IPS DF 6.9 (cell line): ENCODE results near the gene RASGRP1.
"Not testable (repeated sequence)": the region's sequence is repeated elsewhere in the genome, so short reads cannot be mapped to it uniquely, and the experiment has no call there.

Experiments
- DNase-seq: peaks from one replicate; pipeline ENCODE4 v3.0.0-alpha.2; 2013; ENCODE audit warnings: low read depth, low spot score
- H3K27ac ChIP-seq: one replicate; pipeline ENCODE4 v1.5.1; 2013; ENCODE audit warnings: low read length, control low read depth
- H3K27me3 ChIP-seq: 2 replicates; pipeline ENCODE4 v1.6.1; 2013; ENCODE audit warnings: mild to moderate bottlenecking, low read length; ENCODE audit not compliant: control insufficient read depth, insufficient read depth
- H3K36me3 ChIP-seq: 2 replicates; pipeline ENCODE4 v1.6.1; 2013; ENCODE audit warnings: low read length; ENCODE audit not compliant: control insufficient read depth, insufficient read depth
- H3K4me1 ChIP-seq: 2 replicates; pipeline ENCODE4 v1.6.1; 2013; ENCODE audit warnings: low read length; ENCODE audit not compliant: control insufficient read depth, insufficient read depth
- H3K4me3 ChIP-seq: 2 replicates; pipeline ENCODE4 v1.5.1; 2013; ENCODE audit warnings: mild to moderate bottlenecking, low read length
- H3K9me3 ChIP-seq: 2 replicates; pipeline ENCODE4 v1.6.1; 2013; ENCODE audit warnings: low read length, inconsistent platforms; ENCODE audit not compliant: control insufficient read depth, insufficient read depth
- WGBS: extraction: QIAGEN DNeasy Blood & Tissue Kit; methylation state at CpG from one replicate; pipeline ENCODE4 v1.1.7; 2013; ENCODE audit warnings: mixed read lengths, missing lambda C conversion rate; ENCODE audit not compliant: insufficient read length, insufficient coverage; 5-methylcytosine and 5-hydroxymethylcytosine counted together

RASGRP1 gene

DNA sequence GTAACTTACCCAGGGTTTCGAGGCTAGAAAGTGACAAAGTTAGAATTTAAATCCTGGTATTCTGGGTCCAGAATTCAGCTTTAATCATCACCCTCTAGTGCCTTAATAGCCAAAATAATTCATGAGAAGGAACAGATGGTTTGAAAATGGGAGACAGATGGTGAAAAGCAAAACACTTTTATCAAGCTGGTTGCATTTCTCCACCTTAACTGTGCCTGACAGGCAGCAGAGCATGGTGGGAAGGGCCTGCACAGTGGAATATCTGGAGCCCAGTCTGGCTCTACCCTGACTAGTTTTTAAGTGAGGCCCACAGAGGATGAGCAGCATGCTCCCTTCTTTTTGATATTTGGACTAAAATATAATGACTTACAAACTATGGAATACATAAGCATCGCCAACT is 35.6 kb upstream of the RASGRP1 start:
- no peak for DNase-seq
- Histone ChIP-seq H3K27me3 (no peaks in the 10 kb centered on the region), H3K36me3 (no peaks in the 10 kb centered on the region), H3K27ac (no peak overlapping the region), H3K4me3 (no peak overlapping the region), H3K4me1 (no peaks in the 10 kb centered on the region), H3K9me3 (no peaks in the 10 kb centered on the region)
- no CpG with 5 or more reads among the region's 2 CpGs for WGBS

DNA sequence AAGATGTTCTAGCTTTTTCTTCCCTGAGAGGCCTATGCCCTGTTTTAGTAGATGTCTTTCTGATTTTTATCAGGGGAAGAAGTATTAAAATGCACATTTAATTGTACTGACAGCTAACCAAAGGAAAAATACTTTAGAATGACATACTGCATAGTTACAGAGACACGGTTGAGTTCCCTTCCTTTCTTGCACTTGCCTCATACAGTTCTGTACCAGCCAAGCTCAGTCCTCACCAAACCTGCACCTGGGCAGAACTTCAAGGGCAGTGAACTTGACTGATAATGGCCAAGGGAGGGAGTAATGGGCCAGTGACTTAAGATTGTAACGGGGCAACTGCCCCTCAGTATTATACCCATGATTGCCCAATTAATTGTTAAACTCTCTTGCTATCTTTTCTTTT is 34.1 kb upstream of the RASGRP1 start:
- H3K27me3 ChIP-seq = no peaks in the 10 kb centered on the region
- H3K36me3 ChIP-seq = no peaks in the 10 kb centered on the region
- H3K27ac ChIP-seq = no peak overlapping the region
- no peak for DNase-seq
- no CpG with 5 or more reads among the region's 2 CpGs for WGBS
- no peak overlapping the region for H3K4me3 ChIP-seq
- H3K4me1 ChIP-seq = no peaks in the 10 kb centered on the region
- no peaks in the 10 kb centered on the region for H3K9me3 ChIP-seq

DNA sequence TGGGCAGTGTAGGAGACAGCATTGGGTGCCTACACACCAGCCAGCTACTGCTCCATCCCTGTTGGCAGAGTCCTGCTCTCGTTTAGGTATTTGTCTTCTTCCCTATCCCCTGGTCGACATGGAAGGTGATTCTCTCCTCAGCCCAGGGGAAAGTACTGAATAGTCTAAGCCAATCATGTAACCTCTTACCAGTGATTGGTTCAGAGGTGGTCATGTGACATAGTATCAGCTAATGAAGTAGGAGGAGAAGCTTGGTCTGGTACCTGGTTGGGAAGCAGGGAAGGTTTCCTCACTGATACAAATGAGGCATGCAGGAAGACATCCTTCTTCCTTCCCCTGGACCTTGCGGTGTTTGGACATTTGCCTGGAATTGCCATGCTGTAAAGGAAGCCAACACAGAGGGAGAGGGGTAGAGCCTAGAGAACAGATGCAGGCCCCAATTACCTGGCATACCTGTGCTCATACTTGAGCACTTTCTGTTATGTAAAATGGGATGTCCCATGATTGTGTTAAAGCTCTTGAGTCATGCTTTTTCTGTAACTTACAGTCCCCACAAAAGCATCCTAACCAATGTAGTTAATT is 32.7 kb upstream of the RASGRP1 start:
- Histone ChIP-seq H3K9me3 (no peaks in the 10 kb centered on the region), H3K27ac (no peak overlapping the region), H3K36me3 (no peaks in the 10 kb centered on the region), H3K4me3 (no peak overlapping the region), H3K27me3 (no peaks in the 10 kb centered on the region), H3K4me1 (no peaks in the 10 kb centered on the region)
- no CpG with 5 or more reads among the region's 3 CpGs for WGBS
- no peak for DNase-seq

DNA sequence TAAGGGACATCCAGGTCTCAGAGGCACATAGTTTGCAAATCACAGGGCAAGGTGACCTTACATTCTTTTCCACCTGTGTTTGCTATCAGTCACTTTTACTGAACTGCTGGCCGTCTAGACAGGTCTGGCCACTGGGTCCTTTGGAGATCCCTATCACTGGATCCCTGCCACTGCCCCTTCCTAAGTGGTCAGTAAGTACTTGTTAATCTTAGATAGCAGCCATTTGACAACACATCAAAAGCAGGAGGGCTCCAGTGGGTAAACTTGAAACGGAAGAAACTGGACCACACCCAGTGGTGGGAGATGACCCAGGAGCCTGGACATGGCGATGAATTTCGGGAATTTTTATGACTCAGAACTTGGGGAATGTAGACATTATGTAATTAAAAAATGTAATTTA is 28.9 kb upstream of the RASGRP1 start:
- no peaks in the 10 kb centered on the region for H3K9me3 ChIP-seq
- WGBS = 100% methylated on average over 1 of the region's 4 CpGs
- H3K4me3 ChIP-seq = no peak overlapping the region
- no peak for DNase-seq
- no peak overlapping the region for H3K27ac ChIP-seq
- H3K4me1 ChIP-seq = no peaks in the 10 kb centered on the region
- H3K27me3 ChIP-seq = no peaks in the 10 kb centered on the region
- no peaks in the 10 kb centered on the region for H3K36me3 ChIP-seq

DNA sequence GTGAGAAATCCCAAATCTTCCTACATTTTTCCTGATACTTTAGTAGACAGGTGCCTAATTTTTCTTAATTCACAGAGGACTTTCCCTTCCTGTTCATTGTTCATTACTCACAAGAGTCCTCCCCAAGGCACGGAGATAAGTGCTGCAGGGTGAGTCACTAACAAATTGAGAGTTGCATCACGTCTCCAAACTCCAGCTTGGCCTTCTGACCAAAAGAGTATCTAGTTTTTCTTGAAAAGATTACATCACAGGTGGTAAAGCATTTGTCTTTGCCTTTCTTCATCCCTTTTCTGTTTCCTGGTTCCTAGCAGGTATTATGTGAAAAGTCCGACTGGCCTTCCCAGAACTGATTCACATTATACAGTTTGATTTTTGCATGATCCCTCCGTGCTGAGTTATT is 24.9 kb upstream of the RASGRP1 start:
- Histone ChIP-seq H3K27me3 (no peaks in the 10 kb centered on the region), H3K9me3 (no peaks in the 10 kb centered on the region), H3K27ac (no peak overlapping the region), H3K36me3 (no peaks in the 10 kb centered on the region), H3K4me1 (no peaks in the 10 kb centered on the region), H3K4me3 (no peak overlapping the region)
- no CpG with 5 or more reads among the region's 4 CpGs for WGBS
- no peak for DNase-seq

DNA sequence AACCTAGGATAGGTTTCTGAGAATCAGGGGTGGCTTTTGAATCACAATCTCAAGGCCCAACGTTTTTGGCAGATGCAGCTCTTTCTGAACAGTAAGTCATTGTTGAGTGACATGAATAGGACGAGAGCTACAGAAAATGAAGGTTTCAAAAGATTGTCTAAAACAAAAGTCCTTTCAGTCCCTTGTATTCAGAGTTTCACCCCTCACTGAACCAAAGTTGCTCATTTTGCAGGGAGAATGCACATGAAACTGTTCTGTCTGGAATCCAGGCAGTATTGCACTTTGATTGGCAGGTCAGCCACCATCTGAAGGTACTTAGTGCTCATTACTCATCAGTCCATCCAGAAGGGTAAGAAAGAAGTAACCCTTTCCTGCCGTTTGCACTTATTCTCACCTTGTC is 24.1 kb upstream of the RASGRP1 start:
- H3K27me3 ChIP-seq = no peaks in the 10 kb centered on the region
- WGBS = no CpG with 5 or more reads among the region's 3 CpGs
- H3K36me3 ChIP-seq = no peaks in the 10 kb centered on the region
- no peaks in the 10 kb centered on the region for H3K4me1 ChIP-seq
- H3K4me3 ChIP-seq = no peak overlapping the region
- no peaks in the 10 kb centered on the region for H3K9me3 ChIP-seq
- H3K27ac ChIP-seq = no peak overlapping the region
- no peak for DNase-seq

DNA sequence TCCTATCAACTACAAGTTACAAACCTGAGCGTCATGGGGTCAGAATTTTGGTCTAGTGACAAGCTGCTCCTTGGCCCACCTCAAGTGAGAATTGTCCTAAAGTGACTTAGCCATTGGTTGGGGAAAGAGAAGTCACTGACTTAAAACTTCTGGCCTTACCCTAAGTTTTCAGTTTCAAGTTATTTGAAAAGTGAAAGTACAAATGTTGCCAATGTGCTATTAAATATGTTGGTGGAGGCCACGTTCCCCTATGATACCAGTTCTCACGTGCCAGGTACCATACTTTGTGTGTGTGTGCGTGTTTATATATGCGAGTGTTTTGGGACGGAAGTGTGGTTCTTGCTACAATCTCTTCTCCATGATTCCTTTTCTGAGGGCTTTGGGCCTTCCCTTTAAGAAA is 22.6 kb upstream of the RASGRP1 start:
- Histone ChIP-seq H3K27ac (no peak overlapping the region), H3K9me3 (no peaks in the 10 kb centered on the region), H3K27me3 (no peaks in the 10 kb centered on the region), H3K4me1 (no peaks in the 10 kb centered on the region), H3K4me3 (no peak overlapping the region), H3K36me3 (no peaks in the 10 kb centered on the region)
- WGBS = no CpG with 5 or more reads among the region's 6 CpGs
- no peak for DNase-seq

DNA sequence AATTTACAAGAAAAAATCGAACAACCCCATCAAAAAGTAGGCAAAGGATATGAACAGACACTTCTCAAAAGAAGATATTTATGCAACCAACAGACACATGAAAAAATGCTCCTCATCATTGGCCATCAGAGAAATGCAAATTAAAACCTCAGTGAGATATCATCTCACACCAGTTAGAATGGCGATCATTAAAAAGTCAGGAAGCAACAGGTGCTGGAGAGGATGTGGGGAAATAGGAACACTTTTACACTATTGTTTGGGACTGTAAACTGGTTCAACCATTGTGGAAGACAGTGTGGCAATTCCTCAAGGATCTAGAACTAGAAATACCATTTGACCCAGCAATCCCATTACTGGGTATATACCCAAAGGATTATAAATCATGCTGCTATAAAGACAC is 21.4 kb upstream of the RASGRP1 start:
- not testable (repeated sequence) for H3K27ac ChIP-seq, H3K9me3 ChIP-seq, H3K27me3 ChIP-seq, DNase-seq, H3K36me3 ChIP-seq, H3K4me1 ChIP-seq, H3K4me3 ChIP-seq
- no CpG with 5 or more reads among the region's 2 CpGs for WGBS

DNA sequence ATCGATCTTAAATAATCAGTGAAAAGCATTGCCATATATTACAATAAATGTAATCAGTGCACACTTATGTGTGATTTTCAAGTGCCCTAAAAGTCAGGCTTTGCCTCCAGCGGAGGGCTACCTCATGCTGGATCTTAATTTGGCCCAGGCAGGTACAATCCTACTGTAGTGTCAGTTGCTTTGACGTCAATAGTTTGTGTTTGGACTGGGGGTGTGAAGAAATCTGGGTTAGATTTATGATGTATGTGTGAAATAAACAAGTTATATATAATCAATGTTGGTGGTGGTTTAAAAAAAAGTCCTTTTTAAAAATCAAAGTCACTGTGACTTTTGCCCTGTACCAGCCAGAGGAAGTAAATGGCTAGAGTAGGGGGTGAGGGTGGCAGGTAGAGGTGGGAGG is 14.0 kb upstream of the RASGRP1 start:
- no peaks in the 10 kb centered on the region for H3K36me3 ChIP-seq
- no peaks in the 10 kb centered on the region for H3K27me3 ChIP-seq
- H3K4me1 ChIP-seq = no peaks in the 10 kb centered on the region
- no peak for DNase-seq
- no peak overlapping the region for H3K27ac ChIP-seq
- 100% methylated on average over 1 of the region's 3 CpGs for WGBS
- H3K9me3 ChIP-seq = no peaks in the 10 kb centered on the region
- no peak overlapping the region for H3K4me3 ChIP-seq

DNA sequence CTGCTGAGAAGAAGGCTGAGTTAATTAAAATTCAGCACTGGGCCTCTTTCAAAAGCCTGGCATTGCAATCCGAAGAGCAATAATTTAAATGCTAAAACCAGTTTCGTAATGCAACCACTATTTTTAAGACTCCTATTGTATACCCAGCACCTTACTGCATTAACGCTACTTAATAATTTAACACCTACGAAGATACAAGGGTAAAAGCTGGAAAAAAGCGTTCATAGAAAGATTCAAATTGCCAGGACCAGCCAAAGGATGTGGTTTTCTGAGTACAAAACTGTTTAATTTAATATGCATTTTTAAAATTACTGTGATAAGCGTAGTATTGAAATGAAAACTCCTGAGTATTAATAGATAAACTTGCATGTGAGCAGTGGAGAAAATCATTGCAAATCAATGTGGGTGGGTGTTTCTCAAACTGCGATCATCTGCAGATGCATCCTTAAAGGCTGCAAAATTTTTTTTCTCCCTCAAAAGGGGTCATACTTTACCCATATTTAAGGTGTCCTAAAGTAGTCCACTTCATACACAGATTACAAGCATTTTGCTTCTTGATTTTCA is 12.9 kb upstream of the RASGRP1 start:
- 100% methylated on average over 2 of the region's 7 CpGs for whole genome bisulfite sequencing
- H3K27me3 ChIP-seq = no peaks in the 10 kb centered on the region
- no peaks in the 10 kb centered on the region for H3K9me3 ChIP-seq
- no peak overlapping the region for H3K4me3 ChIP-seq
- H3K27ac ChIP-seq = no peak overlapping the region
- no peak for DNase-seq
- H3K4me1 ChIP-seq = no peaks in the 10 kb centered on the region
- no peaks in the 10 kb centered on the region for H3K36me3 ChIP-seq

DNA sequence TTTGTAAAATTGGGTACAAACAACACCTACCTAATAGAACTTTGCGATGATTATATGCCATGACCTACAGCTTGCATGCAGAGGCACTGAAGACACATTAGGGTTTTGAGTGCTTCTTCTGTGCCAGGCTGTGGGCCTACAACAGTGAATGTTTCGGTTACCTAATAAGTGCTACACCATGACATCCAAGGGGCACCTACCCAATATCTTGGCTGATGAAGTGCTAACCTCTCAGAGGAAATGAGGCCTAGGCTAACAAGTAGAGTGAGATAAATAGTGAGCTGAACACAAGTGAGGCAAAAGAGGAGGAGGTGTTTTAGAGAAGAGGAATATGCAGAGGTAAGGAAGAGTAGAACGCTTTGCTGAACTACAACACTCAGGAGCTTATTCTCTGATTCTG is 12.2 kb upstream of the RASGRP1 start:
- H3K27ac ChIP-seq = no peak overlapping the region
- no peaks in the 10 kb centered on the region for H3K4me1 ChIP-seq
- H3K9me3 ChIP-seq = no peaks in the 10 kb centered on the region
- no CpG with 5 or more reads among the region's 3 CpGs for WGBS
- no peaks in the 10 kb centered on the region for H3K27me3 ChIP-seq
- H3K36me3 ChIP-seq = no peaks in the 10 kb centered on the region
- DNase-seq = no peak
- no peak overlapping the region for H3K4me3 ChIP-seq
